HG03558 (cell line): ENCODE measurements around the gene WDHD1.
"Not testable (repeated sequence)": the region's sequence is repeated elsewhere in the genome, so short reads cannot be mapped to it uniquely, and the experiment has no call there.

Experiments used
- ATAC-seq: cut with Tn5 transposase; IDR thresholded peaks from one replicate; pipeline ENCODE4 v1.9.1; 2021; ENCODE audit warnings: moderate number of reproducible peaks; ENCODE audit not compliant: unreplicated experiment; ENCODE audit errors: extremely low read depth

WDHD1 gene

DNA sequence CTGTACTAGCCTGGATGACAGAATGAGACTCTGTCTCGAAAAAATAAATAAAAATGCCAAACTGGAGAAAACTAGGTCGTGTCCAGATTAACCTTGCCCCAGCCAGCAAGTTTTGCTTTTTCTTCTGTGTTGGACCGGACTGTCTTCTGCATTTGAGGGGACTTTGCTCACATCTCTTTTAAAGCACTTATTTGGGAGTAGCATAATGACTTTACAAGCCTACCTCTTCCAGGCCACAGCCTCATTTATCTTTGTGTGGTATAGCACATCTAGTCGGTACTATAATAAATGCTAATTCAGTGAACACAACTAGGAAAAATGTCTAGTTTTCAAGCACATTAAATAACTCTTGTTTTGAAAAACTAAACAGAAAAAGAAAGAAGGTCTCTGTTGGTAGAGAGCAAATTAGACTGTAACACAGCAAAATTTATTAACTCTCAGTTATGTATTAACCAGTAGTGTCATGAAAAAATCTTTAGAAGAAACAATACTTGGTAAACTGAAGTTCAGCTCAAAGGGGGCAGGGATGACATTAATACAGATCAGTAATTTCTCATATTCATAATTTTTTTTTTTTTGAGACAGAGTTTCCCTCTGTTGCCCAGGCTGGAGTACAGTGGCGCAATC, 52.0 kb downstream of the WDHD1 start:
- no peak for ATAC-seq

DNA sequence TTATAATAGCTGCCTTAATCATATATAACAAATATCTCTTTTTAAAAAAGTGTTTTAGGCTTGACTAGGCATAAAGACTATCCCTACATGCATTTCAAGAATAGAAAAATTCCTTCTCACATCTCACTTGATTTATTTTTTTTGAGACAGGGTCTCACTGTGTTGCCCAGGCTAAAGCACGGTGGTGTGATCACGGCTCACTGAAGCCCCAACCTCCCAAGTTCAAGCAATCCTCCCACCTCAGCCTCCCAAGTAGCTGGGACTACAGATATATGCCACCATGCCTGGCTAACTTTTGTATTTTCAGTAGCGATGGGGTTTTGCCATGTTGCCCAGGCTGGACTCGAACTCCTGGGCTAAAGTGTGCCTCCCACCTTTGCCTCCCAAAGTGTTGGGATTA, 59.4 kb downstream of the WDHD1 start:
- no peak for ATAC-seq

DNA sequence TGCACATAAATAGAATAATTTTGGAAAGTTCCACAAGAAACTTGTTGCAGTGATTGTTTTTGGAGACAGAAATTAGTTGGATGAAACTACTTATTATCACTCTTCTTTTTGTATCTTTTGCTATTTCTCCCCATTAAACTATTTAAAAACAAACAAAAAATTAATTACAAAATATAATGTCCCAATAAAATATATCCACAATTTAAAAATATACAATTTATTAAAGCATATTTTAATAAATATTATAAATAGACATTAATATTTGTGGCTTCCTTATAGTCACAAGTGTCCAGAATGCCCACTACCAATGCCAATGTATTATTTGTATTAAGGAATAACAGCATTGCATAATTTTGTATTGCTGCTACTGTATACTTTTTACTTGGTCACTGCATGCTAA, 71.8 kb downstream of the WDHD1 start:
- no peak for ATAC-seq

DNA sequence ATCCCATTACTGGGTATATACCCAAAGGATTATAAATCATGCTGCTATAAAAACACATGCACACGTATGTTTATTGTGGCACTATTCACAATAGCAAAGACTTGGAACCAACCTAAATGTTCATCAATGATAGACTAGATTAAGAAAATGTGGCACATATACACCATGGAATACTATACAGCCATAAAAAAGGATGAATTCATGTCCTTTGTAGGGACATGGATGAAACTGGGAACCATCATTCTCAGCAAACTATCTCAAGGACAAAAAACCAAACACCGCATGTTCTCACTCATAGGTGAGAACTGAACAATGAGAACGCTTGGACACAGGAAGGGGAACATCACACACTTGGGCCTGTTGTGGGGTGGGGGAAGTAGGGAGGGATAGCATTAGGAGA, 73.3 kb downstream of the WDHD1 start:
- not testable (repeated sequence) for ATAC-seq

DNA sequence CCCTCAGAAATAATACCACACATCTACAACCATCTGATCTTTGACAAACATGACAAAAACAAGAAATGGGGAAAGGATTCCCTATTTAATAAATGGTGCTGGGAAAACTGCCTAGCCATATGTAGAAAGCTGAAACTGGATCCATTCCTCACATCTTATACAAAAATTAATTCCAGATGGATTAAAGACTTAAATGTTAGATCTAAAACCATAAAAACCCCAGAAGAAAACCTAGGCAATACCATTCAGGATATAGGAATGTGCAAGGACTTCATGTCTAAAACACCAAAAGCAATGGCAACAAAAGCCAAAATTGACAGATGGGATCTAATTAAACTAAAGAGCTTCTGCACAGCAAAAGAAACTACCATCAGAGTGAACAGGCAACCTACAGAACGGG, 74.1 kb downstream of the WDHD1 start:
- ATAC-seq = not testable (repeated sequence)

DNA sequence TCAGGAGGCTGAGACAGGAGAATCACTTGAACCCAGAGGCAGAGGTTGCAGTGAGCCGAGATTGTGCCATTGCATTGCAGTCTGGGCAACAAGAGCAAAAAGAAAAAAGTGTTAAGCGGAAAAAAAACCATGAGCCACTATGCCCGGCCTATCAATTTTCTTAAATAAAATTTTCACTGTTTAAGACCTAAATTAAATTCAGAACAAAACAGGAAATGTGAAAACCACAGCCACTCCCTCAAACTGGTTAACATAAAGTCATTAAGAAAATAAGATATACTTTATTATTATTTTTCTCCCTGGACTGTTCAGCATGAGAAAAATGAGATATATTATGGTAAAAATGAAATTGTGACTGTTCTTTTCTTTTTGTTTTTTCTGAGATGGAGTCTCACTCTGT, 79.7 kb downstream of the WDHD1 start:
- no peak for ATAC-seq

DNA sequence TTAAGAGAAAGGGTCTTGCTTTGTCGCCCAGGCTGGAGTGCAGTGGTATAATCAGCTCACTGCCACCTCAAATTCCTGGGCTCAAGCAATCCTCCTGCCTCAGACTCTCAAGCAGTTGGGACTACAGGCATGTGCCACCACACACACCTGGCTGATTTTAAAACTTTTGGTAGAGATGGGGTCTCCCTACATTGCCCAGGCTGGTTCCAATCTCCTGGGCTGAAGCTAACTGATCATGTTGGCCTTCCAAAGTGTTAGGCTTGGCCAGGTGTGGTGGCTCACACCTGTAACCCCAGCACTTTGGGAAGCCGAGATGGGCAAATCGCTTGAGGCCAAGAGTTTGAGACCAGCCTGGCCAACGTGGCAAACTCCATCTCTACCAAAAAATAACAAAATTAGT, 80.4 kb downstream of the WDHD1 start:
- ATAC-seq = no peak

DNA sequence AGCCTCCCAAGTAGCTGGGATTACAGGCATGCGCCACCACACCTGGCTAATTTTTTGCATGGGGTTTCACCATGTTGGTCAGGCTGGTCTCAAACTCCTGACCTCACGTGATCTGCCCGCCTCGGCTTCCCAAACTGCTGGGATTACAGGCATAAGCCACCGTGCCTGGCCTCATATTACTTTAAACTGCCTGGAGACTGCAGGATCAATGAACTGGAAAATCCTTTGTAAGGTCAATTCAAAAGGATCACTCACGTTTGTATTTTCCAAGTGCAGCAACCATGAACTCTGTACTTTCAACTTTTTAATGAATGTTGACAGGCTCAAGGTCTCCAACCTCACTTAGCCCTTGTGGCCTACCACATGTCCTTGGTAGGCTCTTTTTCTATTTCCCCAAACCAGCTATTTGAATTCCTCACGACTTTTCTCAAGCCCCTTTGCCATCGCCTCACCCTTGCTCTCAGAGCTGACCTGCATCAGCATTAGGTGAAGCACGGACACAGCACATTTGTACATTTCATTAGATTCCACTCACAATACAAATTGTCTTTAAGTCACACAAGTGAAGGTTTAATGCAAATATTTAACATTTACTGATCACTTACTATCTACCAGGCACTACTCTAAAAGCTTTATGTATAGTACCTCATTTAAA, 82.0 kb downstream of the WDHD1 start:
- ATAC-seq = no peak

DNA sequence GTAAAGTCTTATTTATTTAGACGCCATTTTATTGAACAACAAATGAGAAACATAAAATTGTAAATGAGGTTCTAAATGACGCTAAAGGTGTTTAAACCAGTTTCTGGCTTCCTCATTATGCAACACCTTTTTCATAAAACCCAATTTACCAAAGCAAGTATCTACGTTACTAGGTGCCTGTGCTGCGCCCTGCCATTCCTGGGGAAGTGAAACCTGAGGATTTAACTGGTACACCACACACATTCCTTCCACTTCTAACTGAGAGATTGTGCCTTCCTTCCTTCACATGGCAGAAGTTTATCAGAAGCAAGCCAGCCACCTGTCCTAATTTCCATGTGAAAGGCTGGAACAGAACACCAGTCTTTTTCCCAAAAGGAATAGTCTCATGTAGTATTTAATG, 84.0 kb downstream of the WDHD1 start:
- no peak for ATAC-seq

DNA sequence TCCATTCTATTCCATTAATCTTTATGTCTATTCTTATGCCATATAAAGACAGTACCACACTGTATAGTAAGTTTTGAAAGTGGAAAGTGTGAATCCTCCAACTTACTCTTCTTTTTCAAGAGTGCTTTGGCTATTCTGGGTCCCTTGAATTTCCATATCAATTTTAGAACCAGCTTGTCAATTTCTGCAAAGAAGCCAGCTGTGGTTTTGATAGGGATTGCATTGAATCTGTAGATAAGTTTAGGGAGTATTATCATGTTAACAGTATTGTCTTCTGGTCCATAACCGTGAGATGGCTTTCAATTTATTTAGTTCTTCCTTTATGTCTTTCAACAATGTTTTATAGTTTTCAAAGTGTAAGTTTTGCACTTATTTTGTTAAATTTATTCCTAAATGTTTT, 90.1 kb downstream of the WDHD1 start:
- no peak for ATAC-seq

DNA sequence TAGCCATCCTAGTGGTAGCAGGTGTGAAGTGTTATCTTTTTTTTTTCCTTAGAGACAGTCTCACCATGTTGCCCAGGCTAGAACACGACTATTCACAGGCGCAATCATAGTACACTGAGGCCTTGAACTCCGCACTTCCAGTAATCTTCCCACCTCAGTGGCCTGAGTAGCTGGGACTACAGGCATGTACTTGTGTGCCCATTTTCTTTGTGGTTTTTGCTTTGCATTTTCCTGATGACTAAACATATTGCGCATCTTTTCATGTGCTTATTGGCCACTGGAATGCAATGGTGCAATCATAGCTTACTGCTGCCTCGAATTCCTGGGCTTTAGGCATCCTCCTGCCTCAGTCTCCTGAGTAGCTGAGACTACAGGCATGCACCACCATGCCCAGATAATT, 90.9 kb downstream of the WDHD1 start:
- ATAC-seq = no peak

DNA sequence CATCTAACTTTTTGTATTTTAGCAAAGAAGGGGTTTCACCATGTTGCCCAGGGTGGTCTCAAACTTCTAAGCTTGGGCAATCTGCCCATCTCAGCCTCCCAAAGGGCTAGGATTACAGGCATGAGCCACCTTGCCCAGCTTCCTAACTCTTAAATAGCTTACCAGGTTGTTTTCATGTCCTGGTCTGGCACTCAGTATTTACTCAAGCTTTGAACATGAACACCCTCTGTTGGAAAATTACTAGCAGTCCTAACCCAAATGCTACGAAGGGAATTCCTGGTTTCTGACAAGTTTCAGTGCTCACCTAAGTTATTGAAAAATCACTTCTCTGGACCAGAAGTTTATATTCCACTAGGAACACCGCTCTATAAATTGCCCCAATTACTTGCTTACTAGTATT, 91.8 kb downstream of the WDHD1 start:
- no peak for ATAC-seq

DNA sequence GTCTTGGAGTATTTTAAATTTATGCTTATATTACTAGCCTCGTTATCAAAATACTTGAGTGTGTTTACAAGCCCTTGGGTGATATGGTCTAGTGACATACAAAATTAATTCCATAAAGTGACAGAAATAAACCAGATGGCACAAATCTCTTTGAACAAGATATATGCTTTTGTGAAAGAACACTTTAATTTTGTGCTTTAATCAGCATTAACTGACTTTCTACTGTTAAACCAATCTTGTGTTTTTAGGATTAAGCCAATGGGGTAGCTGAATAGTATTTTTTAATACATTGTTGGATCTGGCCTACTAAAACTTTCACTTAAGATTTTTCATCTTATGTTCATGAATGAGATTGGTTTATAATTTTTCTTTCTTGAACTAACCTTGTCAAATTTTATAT, 93.9 kb downstream of the WDHD1 start:
- ATAC-seq = no peak

DNA sequence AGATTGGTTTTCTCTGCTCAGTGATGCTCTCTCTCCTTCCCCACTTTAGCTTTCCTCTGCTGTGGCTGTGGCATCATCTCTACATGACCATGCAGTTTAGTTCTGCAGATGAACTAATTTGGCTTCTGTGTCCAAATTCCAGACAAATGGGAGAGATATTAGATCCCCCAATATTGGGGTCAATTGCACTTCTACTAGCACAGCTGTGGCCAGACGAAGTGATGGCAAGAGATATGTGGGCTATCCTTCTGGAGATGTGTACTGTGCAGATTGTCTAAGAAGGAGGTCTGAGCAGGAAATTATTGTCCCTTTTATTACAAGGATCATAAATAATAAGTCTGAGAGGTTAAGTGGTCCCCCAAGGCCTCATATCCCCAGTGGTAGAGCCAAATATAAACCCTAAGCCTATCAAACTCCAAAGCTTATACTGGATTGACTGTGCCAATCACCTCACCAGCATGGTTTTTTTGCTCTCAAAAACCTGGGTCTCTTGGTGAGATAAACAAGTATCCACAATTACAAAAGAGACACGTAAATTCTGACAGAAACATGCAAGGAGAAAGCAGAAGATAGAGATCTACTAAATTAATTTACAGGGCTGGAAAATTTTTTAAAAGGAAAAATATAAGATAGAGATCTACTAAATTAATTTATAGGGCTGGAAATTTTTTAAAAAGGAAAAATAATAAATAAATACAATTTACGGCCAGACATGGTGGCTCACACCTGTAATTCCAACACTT, 95.1 kb downstream of the WDHD1 start:
- ATAC-seq = no peak

DNA sequence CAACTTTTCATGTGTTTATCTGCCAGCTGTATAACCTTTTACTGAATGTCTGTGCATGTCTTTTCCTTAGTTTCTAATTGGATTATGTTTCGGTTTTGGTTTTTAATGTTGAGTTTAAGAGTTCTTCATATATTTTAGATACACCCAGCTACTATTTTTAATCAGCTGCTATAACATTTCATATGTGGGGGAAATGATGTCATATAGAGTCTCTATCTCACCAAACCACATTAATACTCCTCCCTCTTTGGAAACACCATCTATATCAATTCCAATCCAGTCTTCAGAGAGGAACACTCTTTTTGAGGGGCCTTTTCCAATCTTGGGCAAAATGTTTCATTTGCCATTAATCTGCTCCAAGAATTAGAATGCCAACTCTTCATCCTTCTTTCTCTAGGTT, 95.8 kb downstream of the WDHD1 start:
- no peak for ATAC-seq

DNA sequence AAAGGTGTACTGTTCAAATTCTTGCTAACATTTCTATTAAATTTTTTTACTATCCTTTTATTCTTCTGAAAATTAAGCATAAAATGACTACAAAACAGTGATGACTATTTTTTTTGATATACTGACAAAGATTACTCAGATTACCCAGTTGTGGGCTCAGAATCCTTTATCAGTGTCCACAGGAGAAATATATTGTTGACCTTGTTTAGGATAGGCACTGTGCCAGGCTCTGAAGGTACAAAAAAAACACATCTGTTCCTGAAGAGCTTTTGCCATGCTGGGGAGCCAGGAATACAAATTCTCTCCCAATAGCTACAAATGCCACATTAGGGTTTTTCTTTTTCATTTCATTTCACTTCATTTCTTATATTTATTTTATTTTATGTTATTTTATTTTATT, 97.3 kb downstream of the WDHD1 start:
- ATAC-seq = no peak

DNA sequence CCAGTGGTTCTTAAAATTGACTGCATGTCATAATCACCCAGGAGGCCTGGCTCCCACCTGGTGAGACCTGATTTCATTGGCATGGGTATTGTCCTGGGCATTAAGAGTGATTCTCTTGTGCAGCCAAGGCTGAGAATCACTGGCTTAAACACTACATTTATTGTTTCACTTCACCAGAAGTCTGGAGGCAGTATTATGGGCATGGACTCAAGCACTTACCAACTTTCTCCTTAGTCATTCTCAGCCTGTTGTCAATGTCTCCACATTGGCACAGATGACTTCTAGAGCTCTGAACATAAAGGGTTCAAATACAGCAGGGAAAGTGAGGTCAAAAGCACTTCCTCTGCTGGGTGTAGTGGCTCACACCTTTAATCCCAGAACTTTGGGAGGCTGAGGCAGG, 98.7 kb downstream of the WDHD1 start:
- no peak for ATAC-seq

DNA sequence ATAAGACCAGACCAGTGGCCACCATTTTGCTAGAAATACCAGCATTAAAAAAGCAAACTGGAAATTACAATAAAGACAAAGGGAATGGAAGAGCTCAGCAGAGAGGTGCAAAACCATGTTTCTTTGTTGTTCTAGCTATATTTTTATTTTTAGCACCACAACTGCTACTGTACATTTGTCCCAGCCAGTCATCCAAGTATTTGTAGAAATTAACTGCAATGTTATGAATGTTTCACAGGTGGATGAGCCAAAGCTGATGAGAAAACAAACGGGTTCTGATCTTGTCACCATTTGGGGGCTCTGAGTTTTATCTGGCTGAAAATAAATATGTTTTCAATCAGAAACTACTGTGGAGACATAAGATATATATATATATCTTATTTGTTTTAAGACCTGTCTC, 99.3 kb downstream of the WDHD1 start:
- no peak for ATAC-seq

DNA sequence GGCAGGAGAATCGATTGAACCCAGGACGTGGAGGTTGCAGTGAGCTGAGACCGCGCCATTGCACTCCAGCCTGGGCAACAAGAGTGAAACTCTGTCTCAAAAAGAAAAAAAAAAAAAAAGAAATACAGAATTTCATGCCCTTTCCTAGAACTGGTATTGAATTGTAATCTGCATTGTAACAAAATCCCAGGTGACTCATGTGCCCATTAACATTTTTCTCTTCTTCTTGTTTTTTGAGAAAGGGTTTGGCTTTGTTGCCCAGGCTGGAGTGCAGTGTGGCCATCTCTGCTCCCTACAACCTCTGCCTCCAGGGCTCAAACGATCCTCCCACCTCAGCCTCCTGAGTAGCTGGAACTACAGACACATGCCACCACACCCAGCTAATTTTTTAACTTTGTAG, 100.3 kb downstream of the WDHD1 start:
- not testable (repeated sequence) for ATAC-seq

DNA sequence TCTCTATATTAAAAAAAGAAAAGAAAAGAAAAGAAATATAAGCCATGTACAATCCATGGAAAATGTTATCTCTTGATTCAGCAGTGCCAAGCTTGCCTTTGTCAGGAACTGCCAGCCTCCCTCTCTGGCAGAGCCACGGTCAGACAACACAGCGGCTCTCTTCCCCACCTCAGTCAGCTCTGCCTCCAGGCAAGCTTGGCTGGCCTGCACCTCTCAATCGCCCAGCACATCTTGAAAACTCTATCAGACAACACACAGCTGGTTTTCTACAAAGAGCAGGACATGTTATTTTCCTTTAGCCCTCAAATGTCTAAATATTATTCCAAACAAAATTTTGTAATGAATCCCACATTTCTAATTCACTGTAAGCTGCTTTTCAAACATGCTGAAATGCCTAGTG, 104.3 kb downstream of the WDHD1 start:
- no peak for ATAC-seq

DNA sequence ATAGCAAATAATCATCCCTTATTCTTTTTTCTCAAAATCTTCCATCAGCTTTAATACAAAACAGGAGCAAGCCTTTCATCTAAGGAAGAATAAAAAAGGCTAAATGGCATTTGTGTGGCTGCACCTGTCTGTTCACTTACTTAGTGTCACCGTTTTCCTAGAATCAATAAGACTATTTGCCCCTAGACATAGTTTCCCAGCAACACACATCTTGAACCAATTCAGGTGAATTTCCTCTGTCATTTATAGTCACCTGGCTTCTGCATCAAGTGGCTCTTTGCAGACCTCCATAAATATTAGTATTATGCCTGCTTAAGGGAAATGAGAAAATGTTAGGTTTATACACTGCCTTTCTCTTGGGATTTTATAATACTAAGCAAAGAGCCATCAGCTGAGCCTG, 106.8 kb downstream of the WDHD1 start:
- ATAC-seq = no peak

DNA sequence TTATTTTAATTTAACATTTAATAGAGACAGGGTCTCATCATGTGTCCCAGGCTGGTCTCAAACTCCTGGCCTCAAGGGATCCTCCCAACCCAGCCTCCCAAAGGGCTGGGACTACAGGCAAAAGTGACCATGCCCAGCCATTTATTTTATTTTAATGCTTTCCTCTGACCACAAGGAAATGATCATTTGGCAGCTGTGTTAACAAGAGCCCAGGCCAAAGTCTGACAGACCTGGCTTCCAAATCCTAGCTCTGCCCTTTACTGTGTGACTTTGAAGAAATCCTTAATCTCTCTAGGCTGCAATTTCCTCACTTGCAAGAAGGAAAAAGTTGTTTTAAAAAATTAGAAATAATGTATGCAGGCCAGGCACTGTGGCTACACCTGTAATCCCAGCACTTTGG, 107.6 kb downstream of the WDHD1 start:
- no peak for ATAC-seq
